B cell (primary cell): ENCODE measurements around the gene CLCF1. TPM values are rescaled to one million over a fixed set of nuclear protein-coding genes. Genes with fewer than 3 reads are reported as not detected.
A peak's percentile ranks its signal among the peaks of the same experiment; 100 is the strongest.

Source experiments
- ATAC-seq: fragments of 200-7000 bp; cut with Tn5 transposase; one replicate; pipeline ENCODE4 v1.10.0; 2021; ENCODE audit warnings: low read depth, mild to moderate bottlenecking, moderate number of reproducible peaks, moderate library complexity
- CTCF ChIA-PET: fragments of 350-600 bp; sonication (Branson Sonifier 250); formaldehyde crosslinking; loops from one replicate; lab custom pipeline; 2021; ENCODE audit warnings: antibody characterized with exemption, inconsistent platforms; lab: Charles Lee
- POLR2A ChIA-PET: fragments of 350-600 bp; sonication (Branson Sonifier 250); formaldehyde crosslinking; loops from one replicate; lab custom pipeline; 2021; ENCODE audit warnings: antibody characterized with exemption; lab: Charles Lee
- DNase-seq: peaks from one replicate; pipeline ENCODE4 v3.0.0; 2013
- H2AFZ ChIP-seq: 2 replicates; pipeline ENCODE4 v1.6.1; 2012; ENCODE audit warnings: mild to moderate bottlenecking, low read depth, low read length; ENCODE audit not compliant: insufficient read depth, poor library complexity, severe bottlenecking
- H3K27ac ChIP-seq, 2 donors: 1 replicate in 1 of 2; 2 replicates in 1 of 2; pipeline ENCODE4 v1.5.1; 2012 to 2013; ENCODE audit warnings: low read length in 2 of 2, mild to moderate bottlenecking in 2 of 2, moderate library complexity in 1 of 2
- H3K27me3 ChIP-seq, 4 experiments: fragments of 200-600 bp in 1 of 4; sonication (generic) in 1 of 4; replicated peaks in 1 of 4; 1 replicate in 2 of 4; 2 replicates in 2 of 4; pipeline versions ENCODE4 v1.6.1 to v1.7.0; 2013 to 2016; ENCODE audit warnings: low read length in 3 of 4, mild to moderate bottlenecking in 2 of 4, mixed read lengths in 1 of 4, moderate library complexity in 1 of 4; ENCODE audit not compliant: insufficient read depth in 4 of 4, control insufficient read depth in 3 of 4; ENCODE audit errors: control extremely low read depth in 1 of 4
- H3K36me3 ChIP-seq, 2 experiments: replicated peaks in 1 of 2; 1 replicate in 1 of 2; 2 replicates in 1 of 2; pipeline versions ENCODE4 v1.6.1 to v1.7.1; 2013; ENCODE audit warnings: low read length in 1 of 2; ENCODE audit not compliant: insufficient read depth in 2 of 2, control insufficient read depth in 1 of 2; ENCODE audit errors: control extremely low read depth in 1 of 2, extremely low read depth in 1 of 2
- H3K4me1 ChIP-seq, 2 donors: fragments of 200-600 bp in 1 of 2; sonication (generic) in 1 of 2; 1 replicate in 1 of 2; 2 replicates in 1 of 2; pipeline versions ENCODE4 v1.5.1 to v1.6.1; 2013 to 2017; ENCODE audit warnings: low read length in 2 of 2; ENCODE audit not compliant: control insufficient read depth in 2 of 2, insufficient read depth in 2 of 2
- H3K4me2 ChIP-seq: replicated peaks from 2 replicates; pipeline ENCODE3; 2012; ENCODE audit warnings: mild to moderate bottlenecking, low read depth, low read length; ENCODE audit not compliant: poor library complexity, severe bottlenecking
- H3K4me3 ChIP-seq, 5 experiments: fragments of 200-600 bp in 1 of 5; sonication (generic) in 1 of 5; 1 replicate in 3 of 5; 2 replicates in 2 of 5; pipeline versions ENCODE4 v1.5.1 to v1.7.0; 2011 to 2016; ENCODE audit warnings: low read length in 4 of 5, mild to moderate bottlenecking in 4 of 5, low read depth in 2 of 5, control low read depth in 1 of 5, moderate library complexity in 1 of 5; ENCODE audit not compliant: insufficient read depth in 1 of 5; ENCODE audit errors: control extremely low read depth in 1 of 5, extremely low read depth in 1 of 5
- H3K79me2 ChIP-seq: fragments of 200-600 bp; sonication (generic); one replicate; pipeline ENCODE4 v1.6.0; 2016; ENCODE audit warnings: low read length; ENCODE audit not compliant: control insufficient read depth, insufficient read depth
- H3K9ac ChIP-seq: fragments of 200-600 bp; sonication (generic); 2 replicates; pipeline ENCODE4 v1.6.1; 2017; ENCODE audit warnings: mild to moderate bottlenecking, low read length, moderate library complexity
- H3K9me3 ChIP-seq, 3 donors: one replicate each; pipeline versions ENCODE4 v1.6.1 to v1.7.1; 2013; ENCODE audit warnings: low read length in 2 of 3; ENCODE audit not compliant: control insufficient read depth in 2 of 3, insufficient read depth in 1 of 3; ENCODE audit errors: control extremely low read depth in 1 of 3
- H4K20me1 ChIP-seq: 2 replicates; pipeline ENCODE4 v1.6.0; 2012; ENCODE audit warnings: mild to moderate bottlenecking, low read length; ENCODE audit not compliant: insufficient read depth, control insufficient read depth, poor library complexity, severe bottlenecking
- H3K27ac Mint-ChIP-seq: one replicate; pipeline ENCODE4 v1.8.0; 2021; ENCODE audit warnings: mixed read lengths
- H3K27me3 Mint-ChIP-seq: one replicate; pipeline ENCODE4 v1.8.0; 2021; ENCODE audit warnings: mixed read lengths
- H3K4me1 Mint-ChIP-seq: one replicate; pipeline ENCODE4 v1.8.0; 2021; ENCODE audit warnings: mixed read lengths
- H3K4me3 Mint-ChIP-seq: one replicate; pipeline ENCODE4 v1.8.0; 2021; ENCODE audit warnings: mixed read lengths
- H3K9me3 Mint-ChIP-seq: one replicate; pipeline ENCODE4 v1.8.0; 2022; ENCODE audit warnings: mixed read lengths; ENCODE audit not compliant: insufficient read depth
- CTCF ChIP-seq: fragments of 200-600 bp; IDR thresholded peaks from one replicate; pipeline ENCODE4 v1.8.0; 2022; ENCODE audit warnings: antibody characterized with exemption, mild to moderate bottlenecking
- EZH2 ChIP-seq: IDR thresholded peaks from 2 replicates; pipeline ENCODE4 v1.6.1; 2012; ENCODE audit warnings: borderline replicate concordance, low read depth, mild to moderate bottlenecking, moderate library complexity, low read length; ENCODE audit not compliant: insufficient read depth, poor library complexity, severe bottlenecking
- WGBS: methylation state at CpG from one replicate; pipeline ENCODE4 v1.1.5; 2013; ENCODE audit warnings: missing lambda C conversion rate; ENCODE audit not compliant: insufficient coverage; 5-methylcytosine and 5-hydroxymethylcytosine counted together
- intact Hi-C: fragments of 100-400 bp; cut with micrococcal nuclease; formaldehyde crosslinking; loops from one replicate; pipeline ENCODE4 v1.10.0; 2022
- polyA plus RNA-seq: library from polyadenylated mRNA; depleted of rRNA; stranded (reverse); fragments of >200 nt; gene quantifications from 2 replicates; pipeline ENCODE4 v1.2.3, GENCODE V29; 2012
- total RNA-seq, 2 donors: library from RNA; stranded (reverse); fragments of 120-200 nt in 1 of 2; gene quantifications; 1 replicate in 1 of 2; 2 replicates in 1 of 2; pipeline versions ENCODE4 v1.2.3 to v1.2.4, GENCODE V29; 2013 to 2022

Gene CLCF1
- total and polyA plus RNA-seq, 2 donors (not counting 1 experiment from before 2014, with no cell fraction given) = 29.1 to 44.6 TPM

- Mint-ChIP-seq H3K27ac (peak overlapping the region; percentile 88), H3K4me3 (peak overlapping the region; percentile 77), H3K27me3 (no peaks in the 10 kb centered on the region), H3K9me3 (no peaks in the 10 kb centered on the region), H3K4me1 (peaks cover 70% of the 10 kb centered on the region)
- WGBS = 80% methylated on average over 7 of the region's 7 CpGs
- no peak for DNase-seq
- TF ChIP-seq CTCF (peak; percentile 79), EZH2 (no peak)
- Histone ChIP-seq H2AFZ (peak overlapping the region; percentile 16), H3K79me2 (peaks cover 44% of the 10 kb centered on the region), H4K20me1 (peaks cover 6% of the 10 kb centered on the region), H3K4me2 (peak overlapping the region; percentile 51), H3K27ac (peak overlapping the region; percentile 61 to 84), H3K4me1 (peaks cover 66 to 80% of the 10 kb centered on the region in 2 donors), H3K27me3 (no peaks in the 10 kb centered on the region), H3K9me3 (peaks cover 0 to 4% (median 0%) of the 10 kb centered on the region in 3 donors), H3K9ac (no peak overlapping the region), H3K4me3 (no peak overlapping the region), H3K36me3 (peaks cover 0 to 3% of the 10 kb centered on the region in 2 experiments)
- intact Hi-C loops = loop anchor here (1.0 to 10.0 kb wide), 2 partner anchors 7 to 231 kb away; partner anchors contain the start of genes KDM2A and POLD4
- peak; percentile 48 for ATAC-seq
- ChIA-PET CTCF (interaction anchor here (0.6 to 39.5 kb wide), 32 partner anchors 10 to 317 kb away, joined by 3 to 2379 read pairs (median 5); partner anchors contain the start of genes ANKRD13D, CLCF1, GRK2 and PITPNM1), POLR2A (interaction anchor here (0.5 to 2.7 kb wide), 11 partner anchors 7 to 106 kb away, joined by 3 to 16 read pairs (median 5); partner anchors contain the start of genes ANKRD13D, CLCF1 and POLD4)
Measured at GRCh38 chr11:67345920-67346819, 27.2 kb downstream of the CLCF1 start.
